Jurkat, Clone E6-1 (cell line): ENCODE results near the gene PARP4.
A peak's percentile ranks its signal among the peaks of the same experiment; 100 is the strongest.
"Not testable (repeated sequence)": the region's sequence is repeated elsewhere in the genome, so short reads cannot be mapped to it uniquely, and the experiment has no call there.

ENCODE experiments used
- DNase-seq: peaks from one replicate; pipeline ENCODE4 v3.0.0-alpha.2; 2011; ENCODE audit warnings: low read depth, low spot score
- H3K4me3 ChIP-seq: 2 replicates; pipeline ENCODE4 v1.5.1; 2011; ENCODE audit warnings: mild to moderate bottlenecking, low read length, control low read depth, moderate library complexity

PARP4 gene

DNA sequence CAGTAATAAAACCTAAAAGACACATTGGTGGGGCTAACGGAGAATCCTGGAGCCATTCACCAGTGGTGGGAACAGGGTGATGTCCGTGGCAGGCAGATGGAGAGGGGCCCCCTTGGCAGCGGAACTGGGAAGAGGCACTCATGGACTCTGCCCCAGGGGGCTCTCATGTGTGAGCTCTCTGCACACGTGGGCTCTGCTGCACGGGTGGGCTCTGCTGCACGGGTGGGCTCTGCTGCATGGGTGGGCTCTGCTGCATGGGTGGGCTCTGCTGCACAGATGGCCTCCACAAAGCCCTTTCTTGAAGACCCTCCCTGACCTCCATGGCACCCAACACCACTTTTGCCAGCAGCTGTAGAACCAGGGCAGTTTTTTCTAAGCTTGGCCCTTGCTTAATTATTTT lies 52.3 kb downstream of the PARP4 start:
- no peak overlapping the region for H3K4me3 ChIP-seq
- no peak for DNase-seq

DNA sequence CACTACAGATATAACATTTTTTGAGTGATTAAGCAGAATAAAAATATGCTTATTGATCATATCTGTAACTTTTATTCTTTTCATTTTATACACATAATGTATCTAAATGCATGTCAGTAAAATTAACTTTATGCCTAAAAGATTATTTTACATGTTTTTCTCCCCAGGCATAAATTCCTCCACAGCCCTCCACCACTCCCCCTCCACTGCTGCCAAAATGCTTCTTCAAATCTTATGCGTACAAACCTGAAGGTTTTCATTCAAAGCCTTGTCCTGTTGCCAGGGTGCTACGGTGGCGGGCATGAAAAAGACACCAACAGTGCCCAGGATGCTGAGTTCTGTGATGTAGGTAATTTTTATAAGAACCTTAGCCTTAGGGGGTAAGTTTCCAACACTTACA lies 52.9 kb downstream of the PARP4 start:
- no peak for DNase-seq
- no peak overlapping the region for H3K4me3 ChIP-seq

DNA sequence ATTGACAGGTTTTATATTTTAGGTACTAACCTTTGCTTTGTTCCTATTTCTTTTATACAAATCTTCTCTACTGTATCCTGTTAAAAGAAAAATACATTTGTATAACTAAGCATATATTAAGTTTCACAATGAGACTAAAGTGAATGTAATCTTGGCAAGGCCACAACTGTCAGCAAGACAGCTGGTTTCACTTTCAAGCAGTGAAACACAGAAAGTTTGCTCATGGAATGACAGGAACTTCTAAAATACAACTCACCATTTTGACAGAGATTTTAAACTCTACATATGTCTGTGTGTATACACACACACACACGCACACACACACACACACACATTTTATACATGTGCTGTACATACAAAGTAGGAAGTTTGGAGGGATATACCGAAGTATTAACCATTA lies 53.3 kb downstream of the PARP4 start:
- H3K4me3 ChIP-seq = no peak overlapping the region
- peak; percentile 6 for DNase-seq

DNA sequence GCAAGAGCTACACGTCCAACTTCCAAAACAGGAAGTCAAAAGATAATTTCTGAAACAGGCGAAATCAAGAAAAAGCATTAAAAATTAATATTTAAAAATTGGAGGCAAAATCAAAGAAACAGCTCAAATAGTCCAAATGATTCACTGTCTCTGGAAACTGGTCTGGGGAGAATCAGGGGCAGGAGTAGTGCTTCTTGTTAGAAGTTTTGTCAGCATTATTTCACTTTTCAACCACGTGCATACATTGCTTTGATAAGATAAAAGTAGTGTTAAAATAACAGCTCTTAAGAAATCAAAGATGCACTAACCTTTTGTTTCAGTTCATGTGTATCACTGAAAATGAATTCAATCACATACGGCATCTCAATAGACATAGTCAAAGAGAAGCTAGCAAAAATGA lies 53.8 kb downstream of the PARP4 start:
- H3K4me3 ChIP-seq = no peak overlapping the region
- DNase-seq = no peak

DNA sequence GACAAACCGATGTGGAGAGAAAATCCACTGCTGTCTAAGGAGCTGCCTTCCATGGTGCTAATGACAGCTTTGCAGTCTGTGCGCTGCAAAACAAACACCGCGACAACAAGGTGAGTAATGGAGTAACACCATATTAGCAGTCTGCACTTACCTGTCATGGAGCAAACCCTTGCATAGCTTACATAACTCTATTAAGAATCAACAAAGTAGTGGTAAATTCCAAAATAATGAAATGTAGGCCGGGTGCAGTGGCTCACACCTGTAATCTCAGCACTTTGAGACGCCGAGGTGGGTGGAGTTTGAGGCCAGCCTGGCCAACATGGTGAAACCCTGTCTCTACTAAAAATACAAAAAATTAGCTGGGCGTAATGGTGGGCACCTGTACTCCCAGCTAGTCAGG lies 56.2 kb downstream of the PARP4 start:
- DNase-seq = no peak
- H3K4me3 ChIP-seq = no peak overlapping the region

DNA sequence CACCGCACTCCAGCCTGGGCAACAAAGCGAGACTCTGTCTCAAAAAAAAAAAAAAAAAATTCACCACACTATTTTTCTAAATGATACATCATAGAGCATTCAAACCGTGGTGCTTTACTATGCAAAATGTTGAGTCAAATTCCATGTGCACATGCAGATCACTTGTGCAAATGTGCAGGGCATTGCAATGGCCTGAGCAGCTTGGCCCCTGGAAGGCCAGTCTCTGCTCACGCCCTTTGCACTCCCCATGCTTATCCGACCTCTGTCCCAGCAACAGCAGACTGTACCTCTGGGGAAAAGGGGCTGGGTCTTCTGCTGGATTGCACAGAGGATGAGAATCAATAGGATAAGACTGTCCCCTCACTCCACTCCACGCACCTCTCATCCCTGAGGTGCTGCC lies 58.5 kb downstream of the PARP4 start:
- H3K4me3 ChIP-seq = no peak overlapping the region
- DNase-seq = no peak

DNA sequence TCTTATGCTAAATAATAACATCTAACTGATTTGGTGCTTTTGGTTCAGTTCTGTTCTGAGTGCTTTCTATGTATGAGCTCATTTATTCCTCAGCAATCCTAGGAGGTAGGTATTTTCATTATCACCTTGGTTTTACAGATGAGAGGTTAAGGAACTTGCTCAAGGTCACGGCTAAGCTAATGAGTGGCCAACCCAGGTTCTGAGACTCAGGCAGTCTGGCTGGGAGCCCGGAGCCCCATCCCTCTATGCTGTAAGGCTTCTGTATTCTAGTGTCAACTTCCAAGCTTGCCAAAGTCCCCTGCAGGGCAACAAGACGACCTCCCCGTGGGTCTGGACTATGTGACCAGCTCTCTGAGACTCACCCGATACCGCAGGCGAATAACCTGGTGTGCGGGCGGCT lies 60.5 kb downstream of the PARP4 start:
- no peak for DNase-seq
- H3K4me3 ChIP-seq = no peak overlapping the region

DNA sequence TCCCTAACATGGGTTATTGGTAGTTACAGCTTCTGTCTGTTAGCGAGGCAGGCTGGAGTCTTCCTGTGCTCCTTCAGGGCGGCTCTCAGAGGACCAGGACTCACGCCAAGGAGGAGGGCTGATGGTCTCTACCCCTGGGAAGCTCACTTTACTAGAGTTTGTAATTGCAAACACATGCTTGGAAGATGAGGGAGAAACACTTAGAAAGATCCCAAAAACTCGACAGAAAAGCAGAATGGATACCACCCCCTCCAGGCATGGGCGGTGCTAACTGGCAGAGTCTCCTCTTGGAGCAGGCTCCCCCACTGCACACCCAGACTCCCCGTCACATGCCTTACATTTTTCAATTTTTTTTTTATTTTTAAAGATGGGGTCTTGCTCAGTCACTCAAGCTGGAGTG lies 62.0 kb downstream of the PARP4 start:
- no peak for DNase-seq
- H3K4me3 ChIP-seq = no peak overlapping the region

DNA sequence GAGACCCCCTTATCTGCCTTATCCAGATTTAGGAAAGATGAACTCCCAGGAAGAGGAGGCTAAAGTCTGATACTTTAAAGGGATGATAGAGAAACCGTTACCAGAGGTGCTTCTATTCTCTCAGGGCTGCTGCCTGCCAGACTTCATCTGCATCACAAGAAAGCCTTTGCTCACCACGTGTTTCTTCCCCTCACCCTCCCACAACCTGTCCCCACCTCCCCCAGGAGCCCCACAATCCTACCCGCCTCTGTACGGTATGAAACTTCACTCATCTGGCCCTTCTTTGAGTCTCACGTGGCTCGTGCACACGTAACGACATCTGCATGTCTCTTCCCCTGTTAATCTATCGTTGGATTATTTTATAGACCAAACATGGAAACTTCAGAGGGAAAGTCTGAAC lies 67.7 kb downstream of the PARP4 start:
- not testable (repeated sequence) for DNase-seq, H3K4me3 ChIP-seq

DNA sequence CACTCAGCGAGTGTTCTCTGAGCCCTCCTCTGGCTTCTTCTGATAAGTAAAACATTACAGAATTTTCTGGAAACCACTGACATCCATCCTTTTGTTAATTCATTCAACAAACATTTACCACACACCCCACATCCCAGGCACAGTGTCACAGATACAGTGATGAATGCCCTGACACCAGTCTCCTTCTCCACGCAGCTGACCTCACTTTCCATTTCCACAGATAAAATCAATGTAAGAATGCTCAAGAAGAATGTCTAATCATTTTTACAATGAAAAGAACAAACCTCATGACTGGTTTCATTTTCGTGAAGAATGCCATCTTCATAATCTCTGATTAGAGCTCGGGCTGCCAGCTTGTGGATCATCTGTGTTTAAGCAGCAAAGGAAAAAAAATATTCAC lies 69.2 kb downstream of the PARP4 start:
- no peak for DNase-seq
- no peak overlapping the region for H3K4me3 ChIP-seq

DNA sequence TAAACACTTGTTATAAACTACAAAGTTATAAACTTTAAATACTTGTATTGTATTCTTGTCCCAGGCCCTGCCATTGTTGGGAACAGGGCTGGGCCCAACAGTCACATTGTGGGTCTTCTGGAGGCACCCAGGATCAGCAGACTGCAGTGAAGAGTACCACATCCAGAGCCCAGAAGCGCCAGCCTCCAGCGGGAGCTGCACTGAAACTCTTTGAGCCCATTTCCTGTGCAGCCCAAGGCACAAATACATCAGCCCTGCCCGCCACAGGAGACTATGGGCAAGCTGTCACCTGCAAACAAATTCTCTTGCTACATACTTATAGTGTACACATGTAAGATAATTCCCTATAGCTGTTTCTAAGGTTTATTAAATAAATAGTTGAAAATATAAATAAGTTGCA lies 86.5 kb downstream of the PARP4 start:
- H3K4me3 ChIP-seq = not testable (repeated sequence)
- DNase-seq = peak; percentile 54

DNA sequence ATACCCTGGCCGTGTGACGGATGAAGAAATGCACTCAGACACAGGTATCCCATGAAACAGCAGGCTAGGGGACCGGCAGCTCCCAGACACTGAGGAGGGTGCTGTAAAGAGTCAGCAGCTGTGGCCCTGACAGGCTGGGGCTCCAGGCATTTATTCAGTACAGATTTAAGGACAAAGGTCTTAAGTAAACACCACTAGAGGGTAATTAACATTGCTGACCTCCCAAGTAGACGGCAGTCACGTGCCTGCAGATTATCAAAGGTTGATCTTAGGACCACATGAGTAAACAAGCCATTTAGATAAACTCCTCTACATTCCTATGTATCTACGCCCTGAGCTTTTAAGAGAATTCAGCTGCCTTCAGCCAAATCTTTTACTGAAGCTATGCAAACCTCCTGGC lies 92.9 kb downstream of the PARP4 start:
- not testable (repeated sequence) for DNase-seq

DNA sequence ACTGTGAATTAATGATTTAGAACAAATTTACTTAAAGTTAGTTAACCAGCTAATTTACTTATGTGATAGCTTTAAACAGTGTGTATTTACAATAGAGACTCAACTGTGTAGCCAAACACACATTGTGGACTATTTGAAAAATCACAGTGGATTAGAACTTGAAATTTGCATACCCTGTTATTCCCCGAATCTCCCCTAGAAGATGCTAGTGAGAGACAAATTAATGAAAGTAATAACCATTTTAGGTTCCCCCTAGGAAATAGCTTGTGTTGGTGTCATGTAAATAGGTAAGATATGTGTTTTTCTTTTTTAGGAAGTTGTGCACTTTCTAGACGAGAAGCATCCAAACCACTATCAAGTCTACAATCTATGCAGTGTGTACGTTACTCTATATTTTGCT lies 104.7 kb downstream of the PARP4 start:
- H3K4me3 ChIP-seq = no peak overlapping the region
- DNase-seq = peak; percentile 2

More for the DNA sequence above, 92.9 kb downstream of the PARP4 start:
- H3K4me3 ChIP-seq = not testable (repeated sequence)

DNA sequence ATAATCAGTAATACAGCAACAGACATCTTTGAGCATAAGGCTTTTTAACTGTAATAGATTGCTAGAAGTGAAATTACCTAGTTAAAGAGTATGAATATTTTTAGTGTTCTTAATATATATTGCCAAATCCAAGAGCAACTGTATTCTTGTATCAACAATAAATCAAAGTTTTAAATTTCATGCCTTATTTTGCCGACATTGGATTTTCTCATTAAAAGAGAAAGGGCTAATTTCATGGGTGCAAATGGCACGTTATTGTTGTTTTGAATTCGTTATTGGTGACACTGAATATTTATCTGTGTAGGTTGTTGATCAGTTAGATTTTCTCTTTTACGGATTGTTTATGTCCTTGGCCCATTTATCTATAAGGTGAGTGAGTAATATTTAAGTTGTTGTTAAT lies 106.1 kb downstream of the PARP4 start:
- no peak overlapping the region for H3K4me3 ChIP-seq
- DNase-seq = no peak

DNA sequence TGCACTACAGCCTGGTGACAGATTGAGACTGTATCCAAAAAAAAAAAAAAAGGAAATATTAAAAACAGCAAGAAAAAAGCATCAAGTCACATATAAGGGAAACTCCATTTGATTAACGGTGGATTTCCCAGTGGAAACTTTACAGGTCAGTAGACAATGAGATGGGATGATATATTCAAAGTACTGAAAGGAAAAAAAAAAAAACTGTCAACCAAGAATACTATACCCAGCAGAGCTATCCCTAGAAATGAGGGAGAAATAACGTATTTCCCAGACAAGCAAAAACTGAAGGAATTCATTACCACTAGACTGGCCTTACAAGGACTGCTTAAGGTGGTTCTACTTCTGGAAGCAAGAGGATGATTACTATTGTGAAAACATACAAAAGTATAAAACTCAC lies 115.8 kb downstream of the PARP4 start:
- H3K4me3 ChIP-seq = no peak overlapping the region

DNA sequence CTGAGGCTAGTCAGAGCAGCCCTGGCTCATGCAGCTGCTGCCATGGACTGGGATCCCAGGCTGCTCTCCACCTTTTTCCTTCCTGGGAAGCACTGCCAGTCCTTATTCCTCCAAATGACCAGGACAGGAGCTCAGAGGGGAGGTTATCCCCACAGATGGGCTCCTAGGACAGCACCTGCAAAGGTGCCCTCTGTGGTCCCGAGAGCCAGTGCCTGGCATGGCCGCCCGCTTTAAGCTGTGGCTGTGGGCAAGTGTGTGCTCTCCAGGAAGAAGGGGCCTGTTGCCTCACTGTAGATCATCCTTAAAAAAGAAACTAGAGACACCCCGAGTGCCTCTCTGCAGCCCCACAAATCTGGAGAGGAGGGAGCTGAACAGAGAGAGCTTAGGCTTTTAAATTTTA lies 119.6 kb downstream of the PARP4 start:
- no peak overlapping the region for H3K4me3 ChIP-seq
- DNase-seq = no peak

More for the DNA sequence above, 115.8 kb downstream of the PARP4 start:
- no peak for DNase-seq

DNA sequence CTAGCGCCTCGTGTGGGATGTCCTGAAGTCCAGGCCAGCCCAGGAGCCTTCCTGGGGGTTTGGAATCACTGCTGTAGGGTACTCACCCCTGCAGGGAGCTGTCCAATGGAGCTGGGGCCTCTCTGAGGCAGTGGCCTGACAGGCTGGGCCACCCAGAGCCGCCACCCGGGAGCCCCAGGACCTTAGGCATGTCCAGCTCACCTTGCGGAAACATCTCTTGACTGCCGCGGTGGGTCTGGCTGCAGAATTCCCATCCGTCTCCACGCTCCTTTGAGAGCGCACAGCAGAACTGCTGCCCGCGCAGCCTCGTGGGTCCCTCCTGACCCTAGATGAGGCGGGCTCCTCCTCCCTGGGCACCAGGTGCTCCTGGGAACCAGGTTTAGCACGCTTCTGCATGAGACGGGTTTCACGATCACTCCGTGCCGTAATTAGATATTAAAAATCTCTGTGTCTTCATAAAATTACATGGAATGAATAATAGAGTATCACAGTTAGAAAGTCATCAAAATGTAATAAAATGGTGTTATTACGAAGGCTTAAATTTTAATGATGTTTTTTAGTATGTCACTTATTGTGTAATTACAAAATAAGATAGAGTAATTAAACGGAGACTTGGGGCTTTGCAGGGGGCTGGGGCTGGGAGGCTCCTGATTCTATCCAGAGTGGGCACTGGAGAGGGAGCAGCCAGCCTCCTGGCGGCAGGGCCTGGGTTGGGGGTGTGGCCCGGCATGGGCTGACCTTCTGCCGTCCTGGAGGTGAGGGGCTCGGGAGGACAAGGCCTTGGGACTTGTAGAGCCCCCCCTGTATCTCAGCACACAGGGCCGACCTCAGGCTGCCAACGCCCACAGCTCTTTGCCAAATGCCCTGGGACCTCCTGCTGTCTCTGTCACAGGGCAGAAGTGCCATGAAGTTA lies 120.6 kb downstream of the PARP4 start:
- H3K4me3 ChIP-seq, DNase-seq: not testable (repeated sequence)

DNA sequence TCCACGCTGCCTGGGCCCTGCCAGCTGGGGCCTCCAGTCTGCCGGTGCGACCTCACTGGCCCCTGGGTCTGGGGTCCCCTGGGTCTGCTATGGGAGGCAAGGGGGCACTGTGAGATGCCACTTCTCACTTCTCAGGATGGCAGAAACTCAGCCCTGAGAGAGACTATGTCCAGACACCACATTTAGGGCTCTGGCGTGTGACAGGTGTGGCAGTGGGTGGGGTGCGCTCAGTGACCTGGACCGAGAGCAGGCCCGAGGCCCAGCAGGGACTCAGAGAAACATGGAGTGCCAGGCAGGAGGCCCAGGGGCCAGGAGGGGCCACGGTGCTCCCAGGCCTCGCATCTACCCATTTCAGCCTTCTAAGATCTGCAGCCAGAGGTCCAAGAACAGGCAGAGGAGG lies 121.8 kb downstream of the PARP4 start:
- DNase-seq, H3K4me3 ChIP-seq: not testable (repeated sequence)

DNA sequence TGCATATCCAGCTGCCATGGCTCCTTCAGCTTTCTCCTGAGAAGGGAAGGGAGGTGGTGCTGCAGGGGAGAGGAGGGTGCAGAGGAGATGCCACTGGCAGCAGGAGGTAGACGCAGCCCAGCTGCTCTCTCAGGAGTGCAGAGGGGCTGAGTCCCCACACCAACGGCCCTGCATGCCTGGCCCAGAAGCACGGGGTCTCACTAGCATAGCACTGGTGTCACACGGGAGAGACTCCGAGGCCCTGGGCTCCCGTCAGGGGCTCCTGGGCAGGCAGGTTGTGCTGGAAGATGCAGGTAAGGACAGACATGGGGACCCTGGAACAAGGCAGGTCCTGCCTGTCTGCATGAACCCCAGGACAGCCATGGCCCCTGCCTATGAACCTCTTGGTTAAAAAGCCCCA lies 123.1 kb downstream of the PARP4 start:
- no peak for DNase-seq
- no peak overlapping the region for H3K4me3 ChIP-seq

DNA sequence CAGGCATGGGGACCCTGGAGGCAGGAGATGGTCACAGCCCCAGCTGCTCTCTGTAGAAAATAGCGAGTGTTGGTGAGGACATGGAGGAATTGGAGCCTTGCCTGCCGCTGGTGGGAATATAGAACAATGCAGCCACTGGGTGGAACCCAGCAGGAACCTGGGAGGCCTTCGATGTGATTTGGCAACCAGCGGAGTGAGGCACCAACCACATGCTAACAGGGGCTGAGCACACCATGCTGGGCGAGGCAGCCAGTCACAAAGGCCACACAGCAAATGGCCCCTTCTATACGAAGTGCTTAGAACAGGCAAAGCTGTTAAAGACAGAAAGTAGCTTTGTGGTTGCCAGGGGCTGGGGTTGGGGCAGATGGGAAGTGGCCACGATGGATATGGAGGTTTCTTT lies 123.8 kb downstream of the PARP4 start:
- DNase-seq = not testable (repeated sequence)

More for the DNA sequence above, 123.8 kb downstream of the PARP4 start:
- not testable (repeated sequence) for H3K4me3 ChIP-seq
